ENCODE data around the gene KRT78. TPM values are rescaled to one million over a fixed set of nuclear protein-coding genes. Genes with fewer than 3 reads are reported as not detected.

KRT78 gene
- total and polyA plus RNA-seq, 9 of the 15 experiments (the other 6 are each of a cell fraction or from before 2014, with no cell fraction given) = not detected

DNA sequence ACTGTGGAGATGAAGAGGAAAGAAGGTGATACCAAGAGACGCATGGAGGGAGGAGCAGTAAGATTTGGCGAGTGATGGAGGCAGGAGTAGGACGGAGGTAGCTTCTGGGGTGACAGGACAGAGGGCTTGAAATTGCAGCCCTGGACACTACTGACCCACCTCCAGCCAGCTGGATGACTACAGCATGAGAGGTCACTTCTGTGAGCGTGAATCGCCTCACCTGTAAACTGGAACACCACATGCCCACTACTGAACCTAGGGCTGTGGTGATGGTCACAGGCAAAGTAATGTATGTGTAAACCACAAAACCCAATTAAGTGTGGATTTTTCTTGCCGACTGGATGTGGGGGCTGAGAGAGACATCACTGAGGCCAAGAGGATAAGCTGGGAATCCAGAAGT, 28.3 kb downstream of the KRT78 start (continued):
- TF ChIP-seq ETV6 (IDR thresholded peaks at IDR 0.05; ENCODE audit: borderline replicate concordance in 1 of 2, low read depth in 2 of 2, low read length in 1 of 2) (no peak), ETV6 (CRISPR knock-in tag; IDR thresholded peaks at IDR 0.05; ENCODE audit: borderline replicate concordance) (no peak), NFRKB (IDR thresholded peaks at IDR 0.05; ENCODE audit: low read depth) (no peak), NBN (IDR thresholded peaks at IDR 0.05; ENCODE audit: low read depth) (no peak)

DNA sequence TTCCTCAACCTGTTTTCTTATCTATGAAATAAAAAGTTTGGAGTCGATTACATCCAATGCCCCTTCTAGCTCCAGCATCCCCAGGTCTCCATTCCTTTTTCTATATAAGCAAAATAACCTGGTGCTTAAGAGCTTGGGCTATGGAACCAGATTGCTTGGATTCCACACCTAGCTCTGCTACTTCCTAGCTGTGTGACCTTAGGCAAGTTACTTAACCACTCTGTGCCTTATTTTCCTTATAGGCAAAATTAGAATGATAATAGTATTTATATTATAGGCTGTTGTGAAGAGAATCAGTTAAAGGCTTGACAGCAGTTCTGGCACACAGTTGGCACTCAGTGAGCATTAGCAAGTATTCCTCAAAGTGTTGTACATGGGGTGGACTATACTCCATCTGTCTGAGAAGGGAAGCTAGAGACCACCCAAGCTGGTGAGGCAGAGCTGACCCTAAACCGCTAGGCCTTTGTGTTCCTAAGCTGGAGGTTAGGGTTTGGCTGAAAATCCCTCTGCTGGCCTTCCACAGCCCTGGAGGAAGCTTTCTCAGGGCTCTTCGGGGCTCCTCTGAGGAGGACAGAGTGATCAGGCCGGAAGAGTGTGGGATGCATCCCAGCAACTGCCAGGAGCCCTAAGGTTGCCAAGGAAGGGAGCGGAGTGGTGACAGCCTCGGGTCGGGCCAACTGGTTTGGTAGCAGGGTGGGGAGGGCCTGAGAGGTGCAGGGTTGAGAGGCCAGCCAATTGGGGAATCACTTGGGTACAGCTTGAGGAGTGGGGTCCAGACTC, 28.9 kb downstream of the KRT78 start:
- H3K4me2 ChIP-seq (ENCODE audit: insufficient read depth, low read length) = no peak overlapping the region
- ChIA-PET POLR2A (interaction anchor here (0.6 to 1.1 kb wide), 3 partner anchors 13 to 252 kb away, joined by 3 to 5 read pairs (median 3); no protein-coding TSS in a partner anchor), CTCF (ENCODE audit: low intra/inter-chr PET ratio) (interaction anchor here (0.6 kb wide), 1 partner anchor 19 kb away, joined by 3 read pairs; no protein-coding TSS in a partner anchor)
- ATAC-seq (no peak), FAIRE-seq (no peak), DNase-seq (ENCODE audit: extremely low read depth in 1 of 4, low spot score in 3 of 4) (no peak)
- no peaks in the 10 kb centered on the region; the same call in 1 of the 2 replicates for H4K20me1 ChIP-seq (replicated peaks; ENCODE audit: control insufficient read depth, insufficient read depth, low read length)
- no peak overlapping the region for H3K27ac ChIP-seq (ENCODE audit: extremely low read depth, low read depth, low read length)
- in situ Hi-C loops (cut with MboI) = no loop called here
- no peaks in the 10 kb centered on the region for H3K36me3 ChIP-seq (ENCODE audit: control insufficient read depth, insufficient read depth, low read length)
- TF ChIP-seq ZFP36 (IDR thresholded peaks at IDR 0.05; ENCODE audit: low read depth, low read length, partially characterized antibody) (peak; percentile 71), BCOR (IDR thresholded peaks at IDR 0.05) (peak; percentile 64), RBM25 (IDR thresholded peaks at IDR 0.05; ENCODE audit: low read depth, low read length, severe bottlenecking) (peak; percentile 88), MYC (IDR thresholded peaks at IDR 0.05; ENCODE audit: low read depth, low read length) (no peak), MYC (CRISPR knock-in tag; IDR thresholded peaks at IDR 0.05; ENCODE audit: borderline replicate concordance, low read depth) (no peak), JUND (IDR thresholded peaks at IDR 0.05; ENCODE audit: borderline replicate concordance, low read depth, low read length) (no peak), JUND (tag; IDR thresholded peaks at IDR 0.05; ENCODE audit: borderline replicate concordance, low read depth, low read length) (no peak)
- H2AFZ ChIP-seq (ENCODE audit: low read depth, low read length) = no peak overlapping the region
- 3% methylated on average over 7 of the region's 7 CpGs for WGBS (ENCODE audit: insufficient coverage, low coverage, missing lambda C conversion rate)
- BruUV-seq (replicated peaks) = no TSS peak
- H3K79me2 ChIP-seq (ENCODE audit: control insufficient read depth, insufficient read depth, low read length) = no peaks in the 10 kb centered on the region
- peaks cover 22 to 72% of the 10 kb centered on the region in 2 experiments; a peak in 4 of 5 replicates for H3K27me3 ChIP-seq (ENCODE audit: control insufficient read depth in 2 of 2, insufficient read depth in 2 of 2, low read length in 2 of 2)
- no peaks in the 10 kb centered on the region; a peak in 2 of 5 replicates for H3K4me1 ChIP-seq (replicated peaks in 1 of 2; ENCODE audit: control insufficient read depth in 2 of 2, insufficient read depth in 2 of 2, low read length in 2 of 2)
- no peaks in the 10 kb centered on the region for H3K9me1 ChIP-seq (ENCODE audit: control insufficient read depth, insufficient read depth, low read length)
- no peak overlapping the region for H3K9ac ChIP-seq (ENCODE audit: insufficient read depth in 1 of 2, low read depth in 2 of 2, low read length in 2 of 2)
- H3K4me3 ChIP-seq = no peak overlapping the region
- intact Hi-C loops (cut with micrococcal nuclease) = no loop called here
- no peaks in the 10 kb centered on the region for H3K9me3 ChIP-seq (replicated peaks; ENCODE audit: control insufficient read depth, insufficient read depth, low read depth, low read length)

All from K562 (cell line).